Psoas muscle (tissue), 8 donors: ENCODE results near the gene OR2AG1. TPM values are rescaled to one million over a fixed set of nuclear protein-coding genes. Genes with fewer than 3 reads are reported as not detected.

Source experiments
- ATAC-seq, 4 donors: fragments of 200-7000 bp; cut with Tn5 transposase; one replicate each; pipeline ENCODE4 v1.9.1; 2020; ENCODE audit warnings: moderate library complexity in 3 of 4, mild to moderate bottlenecking in 2 of 4
- DNase-seq, 2 donors: peaks; one replicate each; pipeline ENCODE4 v3.0.0-alpha.2; 2020
- H3K27ac ChIP-seq: fragments of 200-600 bp; one replicate; pipeline ENCODE4 v1.8.0; 2022
- H3K27me3 ChIP-seq, 3 donors: fragments of 200-600 bp in 1 of 3; one replicate each; pipeline versions ENCODE4 v1.6.1 to v1.8.0; 2013 to 2022; ENCODE audit warnings: low read length in 2 of 3, mild to moderate bottlenecking in 2 of 3, moderate library complexity in 1 of 3; ENCODE audit not compliant: insufficient read depth in 3 of 3
- H3K36me3 ChIP-seq, 2 donors: fragments of 200-600 bp in 1 of 2; one replicate each; pipeline versions ENCODE4 v1.6.1 to v1.8.0; 2013 to 2022; ENCODE audit warnings: low read depth in 1 of 2, mild to moderate bottlenecking in 1 of 2, moderate library complexity in 1 of 2; ENCODE audit not compliant: insufficient read depth in 1 of 2
- H3K4me1 ChIP-seq: fragments of 200-600 bp; one replicate; pipeline ENCODE4 v1.8.0; 2022
- H3K4me3 ChIP-seq: fragments of 200-600 bp; one replicate; pipeline ENCODE4 v1.8.0; 2022; ENCODE audit warnings: mild to moderate bottlenecking
- H3K9me3 ChIP-seq: fragments of 200-600 bp; one replicate; pipeline ENCODE4 v1.8.0; 2022
- WGBS, 3 donors: extraction: QIAGEN DNeasy Blood & Tissue Kit; methylation state at CpG; one replicate each; pipeline versions ENCODE4 v1.1.6 to v1.1.7; 2013; 5-methylcytosine and 5-hydroxymethylcytosine counted together
- intact Hi-C, 2 donors: fragments of 100-400 bp; cut with DNase I; formaldehyde crosslinking; loops; one replicate each; pipeline versions ENCODE4 v1.11.0 to v1.14.2; 2022
- polyA plus RNA-seq, 3 donors: library from polyadenylated mRNA; stranded (reverse); fragments of 200-250 nt; gene quantifications; one replicate each; pipeline ENCODE4 v1.2.3, GENCODE V29; 2013
- total RNA-seq, 4 donors: library from RNA; stranded (reverse); fragmentation: NEBNext Ultra II Directional in 2 of 4; extraction: Animal tissue kit (Norgen Biotek cat#: 25700) in 2 of 4; gene quantifications; one replicate each; pipeline versions ENCODE4 v1.2.1 to v1.2.4, GENCODE V29; 2021 to 2023
- TF ChIP-seq, protein P1 (sequence below): fragments of 200-600 bp; IDR thresholded peaks from one replicate; pipeline ENCODE4 v1.8.0; 2022; ENCODE audit warnings: antibody characterized with exemption
- donor health status: healthy with polysubstance abuse.
- donor health status: DM: no; HTN: no; CAD: no; lungs with moderate emphysema.
- donor health status: Bipolar disorder and iron deficiency.
- donor health status: healthy.
- donor health status: DM: yes; HTN: yes; CAD: no.
- donor health status: DM: no; HTN: no; CAD: no.
- donor health status: DM: no; HTN: no; CAD: no.
- donor health status: DM: yes; HTN: yes; CAD: no.

The OR2AG1 gene
- total and polyA plus RNA-seq, 7 donors = not detected

GRCh38 chr11:6745465-6746015 lies 37.3 kb upstream of the OR2AG1 start:
- Histone ChIP-seq H3K27ac (peak overlapping the region; percentile 70), H3K9me3 (no peaks in the 10 kb centered on the region), H3K4me3 (peak overlapping the region; percentile 52), H3K36me3 (no peaks in the 10 kb centered on the region), H3K4me1 (no peaks in the 10 kb centered on the region), H3K27me3 (no peaks in the 10 kb centered on the region)
- intact Hi-C loops = no loop called here
- ATAC-seq (no peak), DNase-seq (no peak)
- TF ChIP-seq, protein P1, sequence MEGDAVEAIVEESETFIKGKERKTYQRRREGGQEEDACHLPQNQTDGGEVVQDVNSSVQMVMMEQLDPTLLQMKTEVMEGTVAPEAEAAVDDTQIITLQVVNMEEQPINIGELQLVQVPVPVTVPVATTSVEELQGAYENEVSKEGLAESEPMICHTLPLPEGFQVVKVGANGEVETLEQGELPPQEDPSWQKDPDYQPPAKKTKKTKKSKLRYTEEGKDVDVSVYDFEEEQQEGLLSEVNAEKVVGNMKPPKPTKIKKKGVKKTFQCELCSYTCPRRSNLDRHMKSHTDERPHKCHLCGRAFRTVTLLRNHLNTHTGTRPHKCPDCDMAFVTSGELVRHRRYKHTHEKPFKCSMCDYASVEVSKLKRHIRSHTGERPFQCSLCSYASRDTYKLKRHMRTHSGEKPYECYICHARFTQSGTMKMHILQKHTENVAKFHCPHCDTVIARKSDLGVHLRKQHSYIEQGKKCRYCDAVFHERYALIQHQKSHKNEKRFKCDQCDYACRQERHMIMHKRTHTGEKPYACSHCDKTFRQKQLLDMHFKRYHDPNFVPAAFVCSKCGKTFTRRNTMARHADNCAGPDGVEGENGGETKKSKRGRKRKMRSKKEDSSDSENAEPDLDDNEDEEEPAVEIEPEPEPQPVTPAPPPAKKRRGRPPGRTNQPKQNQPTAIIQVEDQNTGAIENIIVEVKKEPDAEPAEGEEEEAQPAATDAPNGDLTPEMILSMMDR = no peak
- 63 to 67% (median 64%) methylated on average over 2 of the region's 2 CpGs for WGBS, 3 donors

DNA sequence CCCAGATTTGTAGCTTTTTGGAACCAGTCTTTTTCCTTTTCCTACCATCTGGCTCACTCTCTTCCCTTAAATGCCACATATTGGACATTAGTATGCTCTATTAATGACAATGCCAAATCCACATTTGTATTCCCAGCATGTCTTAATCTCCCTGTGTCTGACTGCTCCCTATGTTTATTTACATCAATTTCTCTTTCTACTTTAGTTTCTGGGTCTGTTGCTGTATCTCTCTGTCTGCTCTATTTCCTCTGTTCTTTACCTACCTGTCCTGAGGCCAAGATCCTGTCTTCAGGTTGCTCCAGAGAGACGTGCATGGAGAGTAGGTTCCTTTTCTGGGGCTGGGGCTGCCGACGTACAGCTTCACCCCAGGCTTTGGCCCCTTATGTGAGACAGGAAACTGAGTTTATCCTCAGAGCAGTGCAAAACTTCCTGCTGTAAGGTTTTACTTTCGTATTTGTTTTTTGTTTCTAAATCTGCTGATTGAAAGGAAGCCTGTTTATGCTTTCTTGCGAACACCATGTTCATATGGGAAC lies 36.7 kb upstream of the OR2AG1 start:
- Histone ChIP-seq H3K9me3 (no peaks in the 10 kb centered on the region), H3K36me3 (no peaks in the 10 kb centered on the region), H3K4me3 (peak overlapping the region; percentile 52), H3K4me1 (no peaks in the 10 kb centered on the region), H3K27me3 (no peaks in the 10 kb centered on the region), H3K27ac (peak overlapping the region; percentile 70)
- no peak for DNase-seq
- intact Hi-C loops = no loop called here
- whole genome bisulfite sequencing, 3 donors = 49 to 54% (median 49%) methylated on average over 5 of the region's 5 CpGs
- TF ChIP-seq, protein P1 = no peak
- ATAC-seq = peak in 1 of 4 donors; percentile 29

GRCh38 chr11:6746626-6747025 lies 36.2 kb upstream of the OR2AG1 start:
- DNase-seq (no peak), ATAC-seq (no peak)
- 65 to 76% (median 68%) methylated on average over 1 of the region's 1 CpG for WGBS, 3 donors
- no peaks in the 10 kb centered on the region for H3K4me1 ChIP-seq
- H3K4me3 ChIP-seq = peak overlapping the region; percentile 52
- H3K27ac ChIP-seq = peak overlapping the region; percentile 70
- TF ChIP-seq, protein P1 = no peak
- H3K9me3 ChIP-seq = no peaks in the 10 kb centered on the region
- intact Hi-C loops = no loop called here
- H3K27me3 ChIP-seq = no peaks in the 10 kb centered on the region
- H3K36me3 ChIP-seq = no peaks in the 10 kb centered on the region

GRCh38 chr11:6747097-6747668 lies 35.6 kb upstream of the OR2AG1 start:
- ATAC-seq = no peak
- intact Hi-C loops = no loop called here
- TF ChIP-seq, protein P1 = no peak
- Histone ChIP-seq H3K4me3 (no peak overlapping the region), H3K36me3 (no peaks in the 10 kb centered on the region), H3K9me3 (no peaks in the 10 kb centered on the region), H3K27ac (no peak overlapping the region), H3K4me1 (no peaks in the 10 kb centered on the region), H3K27me3 (no peaks in the 10 kb centered on the region)
- no peak for DNase-seq
- WGBS, 3 donors = 71 to 78% (median 76%) methylated on average over 3 of the region's 3 CpGs
